PC-3 (cell line): ENCODE measurements around the gene USP12.

ENCODE experiments used
- EZH2 ChIP-seq: fragments of 300-600 bp; sonication (generic); IDR thresholded peaks from one replicate; pipeline ENCODE4 v1.6.1; 2017; ENCODE audit warnings: antibody characterized with exemption, mild to moderate bottlenecking, low read length; ENCODE audit not compliant: unreplicated experiment
- EZH2phosphoT487 ChIP-seq: fragments of 300-600 bp; sonication (generic); IDR thresholded peaks from 2 replicates; pipeline ENCODE4 v1.6.1; 2018; ENCODE audit warnings: mild to moderate bottlenecking, antibody characterized with exemption, low read length, borderline replicate concordance
- TF ChIP-seq, protein P1 (sequence below): fragments of 300-600 bp; sonication (generic); conservative IDR thresholded peaks from 2 replicates; pipeline ENCODE4 v1.5.1; 2017; ENCODE audit warnings: antibody characterized with exemption, low read depth, mild to moderate bottlenecking, low read length

DNA sequence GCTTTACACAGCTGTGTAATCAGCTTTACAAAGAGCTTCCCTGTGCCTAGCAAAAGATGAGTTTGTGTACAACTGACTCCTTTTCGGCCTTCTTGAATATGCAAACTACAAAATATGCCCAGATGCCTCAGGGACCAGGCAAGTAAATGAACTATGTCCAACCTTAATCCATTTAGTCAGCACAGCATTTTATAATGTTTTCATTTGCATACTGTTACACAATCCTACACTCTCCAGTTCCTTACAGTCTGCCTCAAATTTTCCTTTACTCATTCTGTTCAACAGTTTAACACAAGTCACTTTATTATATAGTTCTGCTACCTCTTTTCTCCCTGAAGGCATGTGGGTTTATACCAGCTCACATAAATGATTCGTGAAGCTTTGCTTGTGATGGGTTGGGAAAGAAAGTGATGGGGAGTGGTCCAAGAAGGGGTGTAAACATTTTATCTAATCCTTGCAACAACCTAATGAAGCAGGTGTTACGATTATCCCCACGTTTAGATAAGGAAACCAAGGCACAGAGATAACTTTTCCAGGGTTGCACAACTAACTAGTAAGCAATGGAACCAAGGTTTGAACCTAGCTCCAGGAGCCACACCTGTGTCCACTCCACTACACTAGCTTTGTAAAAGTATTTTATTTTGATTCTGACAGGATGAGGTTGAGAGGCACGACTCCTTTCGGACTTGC, 3.3 kb upstream of the USP12 start:
- TF ChIP-seq, protein P1, sequence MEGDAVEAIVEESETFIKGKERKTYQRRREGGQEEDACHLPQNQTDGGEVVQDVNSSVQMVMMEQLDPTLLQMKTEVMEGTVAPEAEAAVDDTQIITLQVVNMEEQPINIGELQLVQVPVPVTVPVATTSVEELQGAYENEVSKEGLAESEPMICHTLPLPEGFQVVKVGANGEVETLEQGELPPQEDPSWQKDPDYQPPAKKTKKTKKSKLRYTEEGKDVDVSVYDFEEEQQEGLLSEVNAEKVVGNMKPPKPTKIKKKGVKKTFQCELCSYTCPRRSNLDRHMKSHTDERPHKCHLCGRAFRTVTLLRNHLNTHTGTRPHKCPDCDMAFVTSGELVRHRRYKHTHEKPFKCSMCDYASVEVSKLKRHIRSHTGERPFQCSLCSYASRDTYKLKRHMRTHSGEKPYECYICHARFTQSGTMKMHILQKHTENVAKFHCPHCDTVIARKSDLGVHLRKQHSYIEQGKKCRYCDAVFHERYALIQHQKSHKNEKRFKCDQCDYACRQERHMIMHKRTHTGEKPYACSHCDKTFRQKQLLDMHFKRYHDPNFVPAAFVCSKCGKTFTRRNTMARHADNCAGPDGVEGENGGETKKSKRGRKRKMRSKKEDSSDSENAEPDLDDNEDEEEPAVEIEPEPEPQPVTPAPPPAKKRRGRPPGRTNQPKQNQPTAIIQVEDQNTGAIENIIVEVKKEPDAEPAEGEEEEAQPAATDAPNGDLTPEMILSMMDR: no peak
- TF ChIP-seq EZH2phosphoT487: no peak
- no peak for TF ChIP-seq EZH2
